Measurements from ENCODE around the gene RNF141. TPM values are rescaled to one million over a fixed set of nuclear protein-coding genes. Genes with fewer than 3 reads are reported as not detected.

The RNF141 gene
- total and polyA plus RNA-seq, 2 donors (not counting 3 experiments of a cell fraction or from before 2014, with no cell fraction given), result 9.4 to 32.4 TPM

GRCh38 chr11:10483584-10483983, 57.4 kb downstream of the RNF141 start:
- no peaks in the 10 kb centered on the region for H3K4me1 ChIP-seq (ENCODE audit: control insufficient read depth, extremely low read depth, insufficient read depth, low read length)
- DNase-seq (ENCODE audit: low read depth, low spot score) (no peak), FAIRE-seq (no peak)
- ChIA-PET CTCF (interaction anchor here (1.2 kb wide), 1 partner anchor 14 kb away, joined by 3 read pairs; no protein-coding TSS in a partner anchor), POLR2A (no interaction called here)
- H2AFZ ChIP-seq (ENCODE audit: low read depth, low read length), result no peak overlapping the region
- H3K27me3 ChIP-seq (ENCODE audit: control insufficient read depth in 2 of 2, insufficient read depth in 2 of 2, low read length in 2 of 2), result no peaks in the 10 kb centered on the region
- no peak overlapping the region for H3K4me2 ChIP-seq (ENCODE audit: insufficient read depth, low read length)
- no peak overlapping the region for H3K27ac ChIP-seq (ENCODE audit: insufficient read depth, low read depth, low read length)
- H3K79me2 ChIP-seq (ENCODE audit: control insufficient read depth, insufficient read depth, low read length), result no peaks in the 10 kb centered on the region
- dilution Hi-C loops (cut with MboI; ENCODE audit: extremely low pct_ligation_motif_present, low sequenced_read_pairs) (no loop called here), intact Hi-C loops (cut with micrococcal nuclease) (no loop called here)
- TF ChIP-seq CTCF (IDR thresholded peaks at IDR 0.05; ENCODE audit: extremely low read depth in 1 of 2, insufficient read depth in 1 of 2, low read depth in 1 of 2, low read length in 2 of 2) (no peak), JUN (IDR thresholded peaks at IDR 0.05; ENCODE audit: borderline replicate concordance, insufficient read depth, insufficient read length, low read depth) (no peak), FOS (IDR thresholded peaks at IDR 0.05; ENCODE audit: borderline replicate concordance, insufficient read depth, low read length) (no peak), GATA2 (IDR thresholded peaks at IDR 0.05; ENCODE audit: insufficient read depth, insufficient read length, low read depth, low read length) (no peak), EZH2 (IDR thresholded peaks at IDR 0.05; ENCODE audit: borderline replicate concordance, low read depth, low read length, severe bottlenecking) (no peak), POLR2AphosphoS5 (IDR thresholded peaks at IDR 0.05; ENCODE audit: insufficient read depth, low read depth, low read length) (no peak)
- no peaks in the 10 kb centered on the region for H3K36me3 ChIP-seq (ENCODE audit: control insufficient read depth in 2 of 2, extremely low read depth in 1 of 2, insufficient read depth in 2 of 2, low read length in 2 of 2)
- no peaks in the 10 kb centered on the region for H3K9me1 ChIP-seq (replicated peaks; ENCODE audit: control insufficient read depth, extremely low read depth, insufficient read depth, low read length)
- no peak overlapping the region for H3K4me3 ChIP-seq (replicated peaks in 1 of 3; ENCODE audit: insufficient read depth in 1 of 3, low read depth in 1 of 3, low read length in 3 of 3)
- BruUV-seq (replicated peaks), result no TSS peak
- no peaks in the 10 kb centered on the region for H3K9me3 ChIP-seq (replicated peaks; ENCODE audit: control insufficient read depth, insufficient read depth, low read length)
- H3K9ac ChIP-seq (replicated peaks; ENCODE audit: extremely low read depth, insufficient read depth, low read length), result no peak overlapping the region
- H4K20me1 ChIP-seq (replicated peaks; ENCODE audit: control insufficient read depth, extremely low read depth, insufficient read depth, low read length), result no peaks in the 10 kb centered on the region
